Motor neuron (in vitro differentiated cells): ENCODE data around the gene BCDIN3D. TPM values are rescaled to one million over a fixed set of nuclear protein-coding genes. Genes with fewer than 3 reads are reported as not detected.

Experiments used
- ATAC-seq, 8 experiments: fragments of 200-7000 bp; cut with Tn5 transposase; replicated peaks in 6 of 8; 2 replicates each; pipeline ENCODE4 v1.8.0; 2021; ENCODE audit warnings: mild to moderate bottlenecking in 8 of 8, moderate library complexity in 8 of 8
- H3K27ac ChIP-seq, 2 donors: fragments of 250-450 bp; sonication (Bioruptor Pico); 2 replicates each; pipeline ENCODE4 v1.9.0; 2021; ENCODE audit warnings: antibody characterized with exemption in 2 of 2, mild to moderate bottlenecking in 2 of 2, moderate library complexity in 1 of 2
- H3K4me1 ChIP-seq, 2 donors: fragments of 250-450 bp; sonication (Bioruptor Pico); replicated peaks in 1 of 2; 2 replicates each; pipeline ENCODE4 v1.6.1; 2021; ENCODE audit warnings: antibody characterized with exemption in 2 of 2, mild to moderate bottlenecking in 2 of 2, moderate library complexity in 1 of 2
- H3K4me3 ChIP-seq, 5 donors: fragments of 250-450 bp; sonication (Bioruptor Pico); 2 replicates each; pipeline ENCODE4 v1.9.0; 2021; ENCODE audit warnings: antibody characterized with exemption in 5 of 5, mild to moderate bottlenecking in 5 of 5, moderate library complexity in 4 of 5
- WGBS, 10 experiments: fragments of 450-650 bp; shearing (Covaris generic); methylation state at CpG; one replicate each; pipeline ENCODE4 v1.0.0; 2022; 5-methylcytosine and 5-hydroxymethylcytosine counted together
- in situ Hi-C, 9 experiments: fragments of 400-800 bp; cut with MboI; loops; one replicate each; pipeline ENCODE4 v1.15.0; 2021; ENCODE audit warnings: low sequenced_read_pairs in 9 of 9, low pct_unique_long_range_greater_than_20kb in 2 of 9; ENCODE audit not compliant: unreplicated experiment in 9 of 9
- total RNA-seq, 8 experiments: library from RNA; unstranded; fragments of 300-600 nt; gene quantifications; 2 replicates each; pipeline versions ENCODE4 v1.2.3 to v1.2.4, GENCODE V29; 2022

Gene BCDIN3D
- total RNA-seq, 8 experiments from 2014 or later, result 4.3 to 10.4 (median 8.1) TPM

DNA sequence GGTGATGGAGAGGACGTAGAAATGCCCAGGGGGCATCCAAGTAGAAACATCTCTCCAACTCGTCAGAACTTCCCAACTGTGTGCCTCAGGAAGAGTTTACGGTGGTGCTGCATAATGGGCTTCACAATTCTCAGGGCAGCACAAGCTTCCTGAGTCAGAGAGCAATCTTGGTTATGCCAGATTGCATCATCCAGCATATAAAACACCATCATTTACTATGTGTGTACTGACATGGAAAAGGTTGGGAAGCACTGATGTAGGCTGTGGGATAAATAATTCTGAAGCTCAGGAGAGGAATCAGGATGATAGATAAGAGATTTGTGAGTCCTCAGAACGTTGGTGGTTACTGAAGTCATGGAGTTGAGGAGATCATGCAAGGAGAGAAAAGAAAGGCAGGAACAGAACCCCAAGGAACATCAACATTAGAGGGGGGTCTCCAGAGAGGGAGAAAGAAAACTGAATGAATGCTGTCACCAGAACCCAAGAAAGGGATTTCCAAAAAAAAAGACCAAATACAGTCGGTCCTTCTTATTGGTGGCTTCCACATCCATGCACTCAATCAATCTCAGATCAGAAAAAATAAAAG is 10.0 kb downstream of the BCDIN3D start:
- ATAC-seq, result peak in 5 of 8 experiments; percentile 1 to 44 (median 27)
- Histone ChIP-seq H3K4me3 (no peak overlapping the region), H3K4me1 (peaks cover 14 to 24% of the 10 kb centered on the region in 2 donors), H3K27ac (peak overlapping the region; percentile 72 to 85)
- in situ Hi-C loops, result loop anchor here in 1 of 9 experiments (10.0 kb wide), 1 partner anchor 58 kb away; no protein-coding TSS in a partner anchor
- WGBS, 10 experiments, result 36 to 100% (median 62%) methylated on average over 1 to 5 of the region's 5 CpGs

DNA sequence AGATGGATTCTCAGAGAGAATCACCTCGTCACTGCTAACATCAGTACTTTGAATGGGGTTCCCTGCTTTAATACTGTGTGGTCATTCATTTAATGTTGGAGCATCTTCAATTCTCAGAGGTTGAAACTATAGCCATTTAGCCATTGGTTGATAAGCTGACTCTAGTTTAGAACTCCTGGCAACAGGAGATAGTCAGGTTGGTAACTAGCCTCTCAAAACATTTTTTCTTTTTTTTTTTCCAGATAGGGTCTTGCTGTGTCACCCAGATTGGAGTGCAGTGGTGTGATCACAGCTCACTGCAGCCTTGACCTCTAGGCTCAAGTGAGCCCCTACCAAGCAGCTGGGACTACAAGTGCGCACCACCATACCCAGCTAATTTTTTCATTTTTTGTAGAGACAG is 11.2 kb downstream of the BCDIN3D start:
- no peak for ATAC-seq
- WGBS, 10 experiments, result 60 to 100% (median 83%) methylated on average over 1 to 2 of the region's 2 CpGs; no CpG with 5 or more reads in 4 of the 10 experiments
- H3K4me3 ChIP-seq, result no peak overlapping the region
- no peak overlapping the region for H3K27ac ChIP-seq
- H3K4me1 ChIP-seq, result peaks cover 18 to 29% of the 10 kb centered on the region in 2 donors
- in situ Hi-C loops, result loop anchor here in 1 of 9 experiments (10.0 kb wide), 1 partner anchor 57 kb away; no protein-coding TSS in a partner anchor

DNA sequence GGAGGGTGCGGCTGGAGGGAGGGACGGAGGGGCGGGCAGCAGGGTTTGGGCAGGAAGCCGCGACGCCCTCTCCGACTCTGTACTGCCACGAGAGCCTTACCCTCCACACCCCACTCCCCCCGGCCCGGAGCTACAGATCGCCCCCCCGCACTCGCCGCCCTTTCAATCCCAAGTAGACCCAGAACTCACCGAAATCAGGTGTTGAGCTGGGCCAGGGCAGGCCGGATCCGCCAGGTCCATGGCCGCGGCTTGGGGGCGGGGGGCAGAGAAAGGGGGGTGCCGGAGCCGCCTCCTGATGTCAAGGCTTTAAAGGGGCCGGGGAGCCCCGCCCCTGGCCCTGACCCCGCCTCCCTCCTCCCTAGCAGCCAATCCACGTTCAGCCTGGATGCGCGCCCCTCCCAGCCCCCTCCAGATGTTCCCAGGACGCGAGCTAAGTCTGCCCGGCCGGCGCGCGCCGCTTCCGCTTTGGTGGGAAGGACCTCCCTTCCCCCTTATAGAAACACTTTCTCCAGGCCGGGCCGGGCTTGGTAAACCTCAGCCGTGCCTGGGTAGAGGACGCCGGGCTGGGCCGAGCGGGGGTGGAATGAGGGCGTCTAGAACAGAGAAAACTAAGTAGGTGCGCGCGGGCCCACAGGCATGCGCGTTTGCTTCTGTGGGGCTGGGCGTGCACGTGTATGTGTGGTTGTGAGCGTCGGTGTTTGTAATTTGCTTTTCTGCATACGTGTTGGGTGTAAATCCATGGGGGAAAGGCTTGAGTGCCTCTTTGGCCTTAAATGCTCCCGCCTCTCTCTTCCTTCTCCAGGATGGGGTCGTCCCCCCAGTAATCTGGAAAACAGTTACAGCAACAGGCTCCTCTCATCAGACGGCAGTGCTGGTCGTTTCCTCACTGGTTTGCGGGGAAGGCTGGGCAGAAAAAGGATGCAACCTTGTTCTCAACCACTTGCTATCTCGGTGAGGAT is 14.5 kb downstream of the BCDIN3D start, which contains the start of gene NCKAP5L:
Gene NCKAP5L (minus strand): TSS at position 281 of the 959 bp plus-strand sequence. CDS start 24,369 bp downstream, outside the sequence.
- WGBS, 10 experiments, result 0 to 11% (median 2%) methylated on average over 1 to 6 of the region's 61 CpGs; no CpG with 5 or more reads in 4 of the 10 experiments
- Histone ChIP-seq H3K4me1 (peaks cover 35 to 50% of the 10 kb centered on the region in 2 donors), H3K27ac (peak within 1 kb of the TSS; percentile 83), H3K4me3 (peak within 1 kb of the TSS; percentile 60 to 90 (median 67))
- peak; percentile 62 to 84 (median 82) for ATAC-seq
- in situ Hi-C loops, result no loop called here

DNA sequence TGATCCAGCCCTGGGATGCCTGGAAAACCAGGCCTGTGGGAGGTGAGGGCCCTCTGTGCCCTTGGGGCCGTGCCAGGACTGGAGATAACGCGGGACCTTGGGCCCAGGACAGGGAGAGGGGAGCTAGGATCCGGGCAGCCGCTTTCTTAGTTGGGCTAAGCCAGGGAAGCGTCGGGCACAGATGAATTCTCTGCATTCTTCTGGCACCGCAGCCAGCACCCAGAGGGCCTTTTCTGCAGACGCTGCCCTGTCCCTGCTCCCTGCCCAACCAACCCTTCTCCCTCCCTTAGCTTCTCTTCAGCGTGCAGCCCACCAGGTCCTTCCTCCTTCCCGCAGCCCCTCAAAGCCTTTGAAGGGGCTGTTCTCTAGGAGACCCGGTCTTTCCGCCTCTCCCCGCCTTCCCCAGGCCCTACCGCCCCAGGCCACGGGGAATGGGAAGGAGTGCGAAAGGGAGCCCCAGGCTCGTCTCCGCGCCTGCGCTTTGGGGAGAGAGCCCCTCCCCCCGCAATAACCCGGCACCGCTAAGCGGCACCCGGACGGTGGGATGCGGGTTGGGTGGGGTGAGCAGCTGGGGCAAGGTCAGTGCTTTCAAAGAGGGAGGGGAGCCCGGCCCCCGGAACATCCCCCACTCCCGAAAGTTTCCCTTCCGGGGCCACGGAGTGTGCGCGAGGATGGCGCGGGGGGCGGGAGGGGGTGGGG is 15.4 kb downstream of the BCDIN3D start:
- WGBS, 10 experiments, result 0% methylated on average over 2 of the region's 38 CpGs; no CpG with 5 or more reads in 9 of the 10 experiments
- Histone ChIP-seq H3K4me1 (peaks cover 28 to 42% of the 10 kb centered on the region in 2 donors), H3K4me3 (peak overlapping the region; percentile 60 to 90 (median 67)), H3K27ac (peak overlapping the region; percentile 83)
- in situ Hi-C loops, result no loop called here
- ATAC-seq, result peak; percentile 2 to 64 (median 60)

DNA sequence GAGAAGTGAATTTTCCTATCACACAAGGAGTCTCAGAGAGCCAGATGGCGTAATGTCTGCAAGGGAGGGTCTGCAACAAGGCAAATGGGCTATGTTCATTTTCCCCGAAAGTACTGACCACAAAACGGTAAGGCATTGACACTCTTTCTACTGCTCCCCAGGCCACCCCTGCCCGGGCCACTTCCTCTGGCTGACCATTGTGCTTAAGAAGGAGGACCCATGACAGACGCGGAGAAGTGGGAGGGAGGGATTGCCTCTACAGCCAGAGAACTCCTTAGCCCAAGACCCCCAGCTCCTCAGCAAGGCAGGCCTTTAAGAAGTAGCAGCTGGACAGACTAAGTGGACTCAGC is 15.9 kb downstream of the BCDIN3D start:
- Histone ChIP-seq H3K4me3 (peak overlapping the region; percentile 60 to 90 (median 67)), H3K27ac (peak overlapping the region in 1 of 2 donors; percentile 83), H3K4me1 (peaks cover 27 to 36% of the 10 kb centered on the region in 2 donors)
- in situ Hi-C loops, result no loop called here
- ATAC-seq, result no peak
- 24 to 100% (median 70%) methylated on average over 1 to 6 of the region's 6 CpGs; no CpG with 5 or more reads in 5 of the 10 experiments for WGBS, 10 experiments

DNA sequence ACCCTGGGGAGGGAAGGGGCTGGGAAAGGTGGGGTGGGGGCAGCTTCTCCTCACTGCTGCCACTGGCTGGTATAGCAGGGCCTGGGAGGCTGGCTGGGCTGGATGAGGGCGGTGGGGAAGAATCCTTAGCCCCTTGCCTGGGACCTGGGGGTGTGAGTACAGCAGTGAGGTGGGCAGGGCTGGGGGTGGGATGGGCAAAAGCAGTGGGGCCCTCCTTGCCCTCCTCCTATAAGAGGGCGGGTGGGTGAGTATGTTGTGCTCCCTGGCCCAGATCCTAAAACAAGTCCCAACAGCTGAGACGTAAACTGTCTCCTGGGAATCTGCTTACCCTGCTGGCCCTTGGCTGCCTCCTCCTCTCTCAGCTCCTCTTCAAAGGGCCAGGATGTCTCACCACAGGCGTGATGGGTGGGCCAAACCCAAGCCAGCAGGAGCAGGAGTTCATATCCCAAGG is 16.9 kb downstream of the BCDIN3D start:
- ATAC-seq, result peak in 1 of 8 experiments; percentile 2
- in situ Hi-C loops, result no loop called here
- no peak overlapping the region for H3K27ac ChIP-seq
- 0 to 29% (median 20%) methylated on average over 1 of the region's 4 CpGs; no CpG with 5 or more reads in 7 of the 10 experiments for WGBS, 10 experiments
- H3K4me3 ChIP-seq, result peak overlapping the region in 1 of 5 donors; percentile 67
- peaks cover 27 to 35% of the 10 kb centered on the region in 2 donors for H3K4me1 ChIP-seq

DNA sequence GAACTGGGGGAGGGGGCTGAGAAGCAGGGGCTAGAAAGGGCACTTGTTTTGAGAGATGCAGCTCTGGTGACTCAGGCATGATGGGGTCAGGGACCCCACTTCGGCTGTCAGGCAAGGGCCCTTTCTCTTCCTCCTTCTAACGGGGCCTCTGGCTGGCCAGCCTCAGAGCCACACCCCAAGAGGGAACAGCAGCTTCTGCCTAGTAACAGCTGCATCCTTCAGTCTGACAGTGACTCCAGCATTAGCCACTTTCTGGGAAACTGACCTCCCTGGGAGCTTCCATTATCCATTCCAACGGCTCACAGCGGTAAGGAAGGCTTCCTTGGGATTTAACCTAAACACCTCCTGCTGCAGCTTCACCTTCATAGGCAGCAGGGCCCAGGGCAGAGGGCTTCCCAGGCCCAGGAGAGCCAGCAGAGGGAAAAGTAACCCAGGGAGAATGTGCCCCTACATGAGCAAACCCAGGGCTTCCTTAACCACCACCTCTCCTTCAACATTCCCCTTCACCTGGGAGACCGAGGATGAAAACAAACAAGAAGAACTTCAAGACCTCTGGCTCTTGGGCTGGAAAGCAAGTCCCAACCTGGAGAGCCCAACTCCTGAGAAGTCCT is 17.4 kb downstream of the BCDIN3D start:
- peak overlapping the region in 1 of 5 donors; percentile 0 for H3K4me3 ChIP-seq
- peaks cover 27 to 35% of the 10 kb centered on the region in 2 donors for H3K4me1 ChIP-seq
- in situ Hi-C loops, result no loop called here
- 0 to 60% (median 24%) methylated on average over 1 to 4 of the region's 5 CpGs; no CpG with 5 or more reads in 5 of the 10 experiments for WGBS, 10 experiments
- no peak overlapping the region for H3K27ac ChIP-seq
- peak in 3 of 8 experiments; percentile 26 to 45 (median 36) for ATAC-seq

DNA sequence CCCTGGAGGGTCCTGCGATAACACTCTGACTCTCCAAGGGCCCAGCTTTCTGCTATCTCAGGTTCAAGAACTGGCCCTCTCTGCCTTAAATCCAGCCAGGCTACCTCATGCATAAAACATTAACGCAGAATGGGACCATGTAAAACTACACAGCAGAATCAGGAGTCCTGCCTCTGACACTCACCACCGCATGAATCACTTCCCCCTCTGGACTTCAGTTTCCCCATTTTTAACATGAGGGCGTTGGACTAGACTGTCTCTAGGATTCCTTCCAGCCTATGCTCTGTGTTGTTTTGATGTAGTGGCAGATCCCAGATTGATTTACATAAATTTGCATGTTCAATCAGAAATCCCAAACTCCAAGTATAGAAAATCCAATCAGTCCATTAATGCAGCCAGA is 18.0 kb downstream of the BCDIN3D start:
- Histone ChIP-seq H3K4me1 (peaks cover 27 to 35% of the 10 kb centered on the region in 2 donors), H3K27ac (no peak overlapping the region), H3K4me3 (no peak overlapping the region)
- WGBS, 10 experiments, result 0 to 100% (median 40%) methylated on average over 1 to 4 of the region's 4 CpGs; no CpG with 5 or more reads in 3 of the 10 experiments
- in situ Hi-C loops, result no loop called here
- peak in 3 of 8 experiments; percentile 29 to 54 (median 48) for ATAC-seq

DNA sequence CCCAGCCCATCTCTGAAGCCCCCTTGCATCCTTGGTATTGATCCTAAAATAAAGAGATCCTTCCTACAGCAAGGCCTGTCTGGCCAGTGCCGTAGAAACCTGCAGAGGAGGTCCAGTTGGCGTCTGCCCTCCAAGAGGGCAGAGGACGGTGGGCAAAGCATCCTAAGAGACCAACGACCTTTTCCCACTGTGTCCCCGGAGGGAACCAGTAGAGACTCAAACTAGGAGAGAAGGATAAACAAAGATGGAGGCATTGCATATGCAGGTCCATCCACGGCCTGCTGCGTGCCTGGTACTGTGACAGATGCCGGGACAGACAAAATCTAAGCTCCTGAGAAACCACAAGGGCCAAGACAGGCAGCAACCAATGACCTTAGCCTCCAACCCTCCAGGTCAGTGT is 18.5 kb downstream of the BCDIN3D start:
- H3K4me1 ChIP-seq, result peaks cover 26 to 35% of the 10 kb centered on the region in 2 donors
- WGBS, 10 experiments, result 83 to 100% (median 100%) methylated on average over 1 to 5 of the region's 8 CpGs; no CpG with 5 or more reads in 5 of the 10 experiments
- H3K27ac ChIP-seq, result no peak overlapping the region
- H3K4me3 ChIP-seq, result no peak overlapping the region
- in situ Hi-C loops, result no loop called here
- no peak for ATAC-seq

DNA sequence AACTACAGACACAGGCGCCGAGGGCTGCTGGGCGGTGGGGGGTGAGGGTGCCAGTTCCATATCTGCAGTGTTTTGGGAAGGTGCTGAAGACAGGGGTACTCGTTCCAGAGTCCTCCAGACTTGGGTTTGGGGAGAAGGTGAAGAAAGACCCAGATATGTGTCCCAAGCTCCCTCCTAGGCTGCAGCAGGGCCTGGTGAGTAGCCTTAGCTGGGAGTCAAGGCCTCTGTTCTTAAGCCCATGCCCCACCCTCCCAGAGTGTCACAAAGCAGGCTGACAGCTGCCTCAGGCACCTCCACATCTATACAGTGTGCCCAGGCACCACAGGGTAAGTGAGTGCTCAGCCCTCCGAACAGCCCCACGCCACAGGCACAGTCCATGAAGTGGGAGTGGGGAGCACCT is 19.0 kb downstream of the BCDIN3D start:
- Histone ChIP-seq H3K4me3 (no peak overlapping the region), H3K27ac (no peak overlapping the region), H3K4me1 (peaks cover 22 to 31% of the 10 kb centered on the region in 2 donors)
- in situ Hi-C loops, result no loop called here
- 80 to 100% (median 95%) methylated on average over 1 to 3 of the region's 6 CpGs; no CpG with 5 or more reads in 6 of the 10 experiments for WGBS, 10 experiments
- no peak for ATAC-seq

DNA sequence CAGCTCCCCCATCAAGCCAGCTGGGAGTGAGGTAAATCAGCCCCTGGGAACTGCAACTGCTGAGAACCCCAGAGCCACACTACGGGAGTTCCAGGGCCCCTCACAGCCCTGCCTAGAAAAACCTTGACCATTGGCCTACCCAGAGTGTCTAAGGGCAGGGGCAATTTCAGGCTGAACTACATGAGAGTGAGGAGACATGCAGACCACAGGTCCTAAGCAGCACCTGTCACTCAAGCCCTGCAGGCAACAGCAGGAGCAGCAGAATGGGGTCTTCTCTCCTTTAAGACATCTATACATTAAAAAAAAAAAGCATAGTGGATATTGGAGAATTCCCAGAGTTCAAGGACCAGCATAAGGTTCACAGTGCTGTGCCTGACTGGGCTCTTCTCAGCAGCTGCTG is 19.6 kb downstream of the BCDIN3D start:
- no peak for ATAC-seq
- Histone ChIP-seq H3K27ac (no peak overlapping the region), H3K4me3 (no peak overlapping the region), H3K4me1 (peaks cover 21 to 30% of the 10 kb centered on the region in 2 donors)
- WGBS, 10 experiments, result no CpG with 5 or more reads among the region's 1 CpG
- in situ Hi-C loops, result no loop called here
